H1 (cell line): Measurements from ENCODE around the gene FH. TPM values are rescaled to one million over a fixed set of nuclear protein-coding genes. Genes with fewer than 3 reads are reported as not detected.

Experiments used
- HDAC6 ChIP-seq: IDR thresholded peaks from one replicate; pipeline ENCODE4 v1.7.1; 2012; ENCODE audit warnings: low read depth, mild to moderate bottlenecking, inconsistent platforms, low read length, moderate library complexity
- polyA plus RNA-seq, 7 experiments: library from polyadenylated mRNA; depleted of rRNA in 3 of 7; stranded (reverse) in 5 of 7; unstranded in 2 of 7; fragments of >200 nt in 5 of 7; fragments of 200-250 nt in 2 of 7; gene quantifications; 1 replicate in 5 of 7; 2 replicates in 1 of 7; 4 replicates in 1 of 7; pipeline versions ENCODE4 v1.2.1 to v1.2.3, GENCODE V29; 2011 to 2013; ENCODE audit warnings: missing spikeins in 2 of 7, mixed read lengths in 2 of 7
- total RNA-seq: library from RNA; stranded (reverse); fragmentation: NEBNext Ultra II Directional; extraction: Animal tissue kit (Norgen Biotek cat#: 25700); gene quantifications from 2 replicates; pipeline ENCODE4 v1.2.1, GENCODE V29; 2021
- TF ChIP-seq, protein P1 (sequence below): fragments of 300-600 bp; sonication (generic); IDR thresholded peaks from 2 replicates; pipeline ENCODE4 v1.7.1; 2012; ENCODE audit warnings: low read length, moderate library complexity, mild to moderate bottlenecking, inconsistent platforms; ENCODE audit not compliant: insufficient replicate concordance
- TF ChIP-seq, protein P2 (sequence below): IDR thresholded peaks from 2 replicates; pipeline ENCODE4 v1.6.1; 2012; ENCODE audit warnings: inconsistent platforms

FH gene
- total and polyA plus RNA-seq, 2 of the 8 experiments (the other 6 are each of a cell fraction or from before 2014, with no cell fraction given), result 45.0 to 81.9 TPM

DNA sequence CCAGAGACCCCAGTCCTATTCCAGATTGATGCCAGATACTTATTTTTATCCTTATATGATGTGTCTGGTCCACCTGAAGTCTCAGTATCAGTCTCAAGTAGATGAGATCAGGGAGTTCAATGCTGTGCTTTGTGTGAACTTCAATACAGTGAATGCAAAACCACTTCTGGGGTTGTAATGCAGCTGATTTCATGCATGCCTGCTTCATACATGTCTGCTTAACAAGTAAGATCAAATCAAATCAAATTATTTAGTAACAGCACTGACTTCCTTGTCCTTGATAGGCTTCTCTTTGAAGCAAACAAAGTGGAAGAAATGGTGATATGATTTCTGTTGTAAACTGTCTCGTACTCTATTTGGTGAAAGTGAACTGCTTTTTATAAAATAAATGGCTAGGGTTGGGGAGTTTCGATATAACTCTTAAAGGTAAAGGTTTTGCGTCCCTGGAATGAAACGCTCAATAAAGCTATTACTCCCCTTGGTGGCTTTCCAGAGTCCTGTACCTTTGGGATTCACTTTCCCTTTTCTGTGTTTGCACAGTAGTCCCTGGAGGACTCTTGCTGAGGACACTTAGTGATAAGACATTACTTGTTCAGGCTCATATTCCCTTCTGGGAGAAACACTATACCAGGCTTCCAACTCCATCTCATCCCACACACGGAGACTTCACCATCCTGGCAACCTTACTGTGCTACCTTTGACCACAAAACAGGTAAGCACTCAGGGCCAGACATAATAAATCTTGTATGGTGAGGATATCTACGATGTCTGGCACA is 59.3 kb downstream of the FH start (continued):
- TF ChIP-seq, protein P1, sequence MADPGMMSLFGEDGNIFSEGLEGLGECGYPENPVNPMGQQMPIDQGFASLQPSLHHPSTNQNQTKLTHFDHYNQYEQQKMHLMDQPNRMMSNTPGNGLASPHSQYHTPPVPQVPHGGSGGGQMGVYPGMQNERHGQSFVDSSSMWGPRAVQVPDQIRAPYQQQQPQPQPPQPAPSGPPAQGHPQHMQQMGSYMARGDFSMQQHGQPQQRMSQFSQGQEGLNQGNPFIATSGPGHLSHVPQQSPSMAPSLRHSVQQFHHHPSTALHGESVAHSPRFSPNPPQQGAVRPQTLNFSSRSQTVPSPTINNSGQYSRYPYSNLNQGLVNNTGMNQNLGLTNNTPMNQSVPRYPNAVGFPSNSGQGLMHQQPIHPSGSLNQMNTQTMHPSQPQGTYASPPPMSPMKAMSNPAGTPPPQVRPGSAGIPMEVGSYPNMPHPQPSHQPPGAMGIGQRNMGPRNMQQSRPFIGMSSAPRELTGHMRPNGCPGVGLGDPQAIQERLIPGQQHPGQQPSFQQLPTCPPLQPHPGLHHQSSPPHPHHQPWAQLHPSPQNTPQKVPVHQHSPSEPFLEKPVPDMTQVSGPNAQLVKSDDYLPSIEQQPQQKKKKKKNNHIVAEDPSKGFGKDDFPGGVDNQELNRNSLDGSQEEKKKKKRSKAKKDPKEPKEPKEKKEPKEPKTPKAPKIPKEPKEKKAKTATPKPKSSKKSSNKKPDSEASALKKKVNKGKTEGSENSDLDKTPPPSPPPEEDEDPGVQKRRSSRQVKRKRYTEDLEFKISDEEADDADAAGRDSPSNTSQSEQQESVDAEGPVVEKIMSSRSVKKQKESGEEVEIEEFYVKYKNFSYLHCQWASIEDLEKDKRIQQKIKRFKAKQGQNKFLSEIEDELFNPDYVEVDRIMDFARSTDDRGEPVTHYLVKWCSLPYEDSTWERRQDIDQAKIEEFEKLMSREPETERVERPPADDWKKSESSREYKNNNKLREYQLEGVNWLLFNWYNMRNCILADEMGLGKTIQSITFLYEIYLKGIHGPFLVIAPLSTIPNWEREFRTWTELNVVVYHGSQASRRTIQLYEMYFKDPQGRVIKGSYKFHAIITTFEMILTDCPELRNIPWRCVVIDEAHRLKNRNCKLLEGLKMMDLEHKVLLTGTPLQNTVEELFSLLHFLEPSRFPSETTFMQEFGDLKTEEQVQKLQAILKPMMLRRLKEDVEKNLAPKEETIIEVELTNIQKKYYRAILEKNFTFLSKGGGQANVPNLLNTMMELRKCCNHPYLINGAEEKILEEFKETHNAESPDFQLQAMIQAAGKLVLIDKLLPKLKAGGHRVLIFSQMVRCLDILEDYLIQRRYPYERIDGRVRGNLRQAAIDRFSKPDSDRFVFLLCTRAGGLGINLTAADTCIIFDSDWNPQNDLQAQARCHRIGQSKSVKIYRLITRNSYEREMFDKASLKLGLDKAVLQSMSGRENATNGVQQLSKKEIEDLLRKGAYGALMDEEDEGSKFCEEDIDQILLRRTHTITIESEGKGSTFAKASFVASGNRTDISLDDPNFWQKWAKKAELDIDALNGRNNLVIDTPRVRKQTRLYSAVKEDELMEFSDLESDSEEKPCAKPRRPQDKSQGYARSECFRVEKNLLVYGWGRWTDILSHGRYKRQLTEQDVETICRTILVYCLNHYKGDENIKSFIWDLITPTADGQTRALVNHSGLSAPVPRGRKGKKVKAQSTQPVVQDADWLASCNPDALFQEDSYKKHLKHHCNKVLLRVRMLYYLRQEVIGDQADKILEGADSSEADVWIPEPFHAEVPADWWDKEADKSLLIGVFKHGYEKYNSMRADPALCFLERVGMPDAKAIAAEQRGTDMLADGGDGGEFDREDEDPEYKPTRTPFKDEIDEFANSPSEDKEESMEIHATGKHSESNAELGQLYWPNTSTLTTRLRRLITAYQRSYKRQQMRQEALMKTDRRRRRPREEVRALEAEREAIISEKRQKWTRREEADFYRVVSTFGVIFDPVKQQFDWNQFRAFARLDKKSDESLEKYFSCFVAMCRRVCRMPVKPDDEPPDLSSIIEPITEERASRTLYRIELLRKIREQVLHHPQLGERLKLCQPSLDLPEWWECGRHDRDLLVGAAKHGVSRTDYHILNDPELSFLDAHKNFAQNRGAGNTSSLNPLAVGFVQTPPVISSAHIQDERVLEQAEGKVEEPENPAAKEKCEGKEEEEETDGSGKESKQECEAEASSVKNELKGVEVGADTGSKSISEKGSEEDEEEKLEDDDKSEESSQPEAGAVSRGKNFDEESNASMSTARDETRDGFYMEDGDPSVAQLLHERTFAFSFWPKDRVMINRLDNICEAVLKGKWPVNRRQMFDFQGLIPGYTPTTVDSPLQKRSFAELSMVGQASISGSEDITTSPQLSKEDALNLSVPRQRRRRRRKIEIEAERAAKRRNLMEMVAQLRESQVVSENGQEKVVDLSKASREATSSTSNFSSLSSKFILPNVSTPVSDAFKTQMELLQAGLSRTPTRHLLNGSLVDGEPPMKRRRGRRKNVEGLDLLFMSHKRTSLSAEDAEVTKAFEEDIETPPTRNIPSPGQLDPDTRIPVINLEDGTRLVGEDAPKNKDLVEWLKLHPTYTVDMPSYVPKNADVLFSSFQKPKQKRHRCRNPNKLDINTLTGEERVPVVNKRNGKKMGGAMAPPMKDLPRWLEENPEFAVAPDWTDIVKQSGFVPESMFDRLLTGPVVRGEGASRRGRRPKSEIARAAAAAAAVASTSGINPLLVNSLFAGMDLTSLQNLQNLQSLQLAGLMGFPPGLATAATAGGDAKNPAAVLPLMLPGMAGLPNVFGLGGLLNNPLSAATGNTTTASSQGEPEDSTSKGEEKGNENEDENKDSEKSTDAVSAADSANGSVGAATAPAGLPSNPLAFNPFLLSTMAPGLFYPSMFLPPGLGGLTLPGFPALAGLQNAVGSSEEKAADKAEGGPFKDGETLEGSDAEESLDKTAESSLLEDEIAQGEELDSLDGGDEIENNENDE, result no peak
- TF ChIP-seq HDAC6, result no peak
- TF ChIP-seq, protein P2, sequence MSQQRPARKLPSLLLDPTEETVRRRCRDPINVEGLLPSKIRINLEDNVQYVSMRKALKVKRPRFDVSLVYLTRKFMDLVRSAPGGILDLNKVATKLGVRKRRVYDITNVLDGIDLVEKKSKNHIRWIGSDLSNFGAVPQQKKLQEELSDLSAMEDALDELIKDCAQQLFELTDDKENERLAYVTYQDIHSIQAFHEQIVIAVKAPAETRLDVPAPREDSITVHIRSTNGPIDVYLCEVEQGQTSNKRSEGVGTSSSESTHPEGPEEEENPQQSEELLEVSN, result no peak
